ENCODE results near the gene ZNF302. TPM values are rescaled to one million over a fixed set of nuclear protein-coding genes. Genes with fewer than 3 reads are reported as not detected.
A peak's percentile ranks its signal among the peaks of the same experiment; 100 is the strongest.

ZNF302 gene
- total RNA-seq, 2 experiments from 2014 or later = 23.9 to 26.9 TPM

- Histone ChIP-seq H3K9me2 (ENCODE audit: insufficient read depth, low read length) (no peaks in the 10 kb centered on the region), H3K79me2 (ENCODE audit: insufficient read depth, low read depth, low read length) (no peaks in the 10 kb centered on the region), H3K4me2 (ENCODE audit: low read length) (peak overlapping the region; percentile 85), H2AFZ (ENCODE audit: low read length) (peak overlapping the region; percentile 99), H3K27ac (ENCODE audit: low read depth, low read length, poor library complexity, severe bottlenecking) (peak overlapping the region; percentile 62), H3K9me3 (ENCODE audit: low read length) (no peaks in the 10 kb centered on the region), H3K4me1 (ENCODE audit: insufficient read depth, low read length, poor library complexity, severe bottlenecking) (peaks cover 17% of the 10 kb centered on the region), H3K4me3 (ENCODE audit: low read depth, low read length, poor library complexity, severe bottlenecking) (peak overlapping the region; percentile 77), H3K36me3 (ENCODE audit: insufficient read depth, low read length) (peaks cover 11% of the 10 kb centered on the region), H4K20me1 (ENCODE audit: insufficient read depth, low read length) (no peaks in the 10 kb centered on the region)
- CTCF ChIA-PET (ENCODE audit: unreplicated experiment) = no interaction called here
- BruUV-seq (replicated peaks) = TSS peak; percentile 74
- POLR2A ChIA-PET = interaction anchor here (0.6 to 0.9 kb wide), 2 partner anchors 11 to 16 kb away, joined by 3 to 5 read pairs; no protein-coding TSS in a partner anchor
- intact Hi-C loops (cut with micrococcal nuclease; ENCODE audit: unreplicated experiment) = no loop called here
- TF ChIP-seq CTCF (conservative IDR thresholded peaks at IDR 0.05; ENCODE audit: low read length) = no peak
- no peak for TF ChIP-seq EZH2phosphoT487 (IDR thresholded peaks at IDR 0.05; ENCODE audit: borderline replicate concordance, low read depth, low read length)
- peak; percentile 65 for DNase-seq (ENCODE audit: low spot score)
Measured at GRCh38 chr19:34734537-34735103, 57.1 kb downstream of the ZNF302 start.

Small RNAs within 50 kb of the gene (small RNA-seq; reads per million reads assigned to genes)
- not detected for gene RF00611

Other genes with a start within 250 kb of the ZNF302 start
- 308 and 460 TPM in 2 replicates for gene UBA2, start 249.3 kb upstream of the ZNF302 start, total RNA-seq (2014; rRNA removed; shearing (Covaris generic))
- 209 and 233 TPM in 2 replicates for gene UBA2, start 249.3 kb upstream of the ZNF302 start, total RNA-seq (2022)
- gene WTIP, start 195.9 kb upstream of the ZNF302 start, total RNA-seq (2014; rRNA removed; shearing (Covaris generic)) = 0.67 and 1.4 TPM in 2 replicates
- gene WTIP, start 195.9 kb upstream of the ZNF302 start, total RNA-seq (2022) = 1.5 TPM in 2 replicates
- 0.54 TPM in 1 of 2 replicates, not detected in the other for gene SCGB2B2, start 519 bp upstream of the ZNF302 start, total RNA-seq (2014; rRNA removed; shearing (Covaris generic))
- gene SCGB2B2, start 519 bp upstream of the ZNF302 start, total RNA-seq (2022) = 1.7 and 2.2 TPM in 2 replicates
- gene ZNF181, start 56.6 kb downstream of the ZNF302 start, total RNA-seq (2014; rRNA removed; shearing (Covaris generic)) = 13.0 and 18.8 TPM in 2 replicates
- 8.3 and 10.4 TPM in 2 replicates for gene ZNF181, start 56.6 kb downstream of the ZNF302 start, total RNA-seq (2022)
- 0.44 and 3.0 TPM in 2 replicates for gene ZNF599, start 95.5 kb downstream of the ZNF302 start, total RNA-seq (2014; rRNA removed; shearing (Covaris generic))
- 2.8 and 3.3 TPM in 2 replicates for gene ZNF599, start 95.5 kb downstream of the ZNF302 start, total RNA-seq (2022)
- not detected in 2 replicates for gene ZNF30, start 249.2 kb downstream of the ZNF302 start, total RNA-seq (2014; rRNA removed; shearing (Covaris generic))
- gene ZNF30, start 249.2 kb downstream of the ZNF302 start, total RNA-seq (2022) = not detected in 2 replicates